GM21367 (cell line): Measurements from ENCODE around the gene INTS11.

ENCODE experiments used
- ATAC-seq: cut with Tn5 transposase; IDR thresholded peaks from one replicate; pipeline ENCODE4 v1.9.1; 2021; ENCODE audit not compliant: unreplicated experiment

Gene INTS11

DNA sequence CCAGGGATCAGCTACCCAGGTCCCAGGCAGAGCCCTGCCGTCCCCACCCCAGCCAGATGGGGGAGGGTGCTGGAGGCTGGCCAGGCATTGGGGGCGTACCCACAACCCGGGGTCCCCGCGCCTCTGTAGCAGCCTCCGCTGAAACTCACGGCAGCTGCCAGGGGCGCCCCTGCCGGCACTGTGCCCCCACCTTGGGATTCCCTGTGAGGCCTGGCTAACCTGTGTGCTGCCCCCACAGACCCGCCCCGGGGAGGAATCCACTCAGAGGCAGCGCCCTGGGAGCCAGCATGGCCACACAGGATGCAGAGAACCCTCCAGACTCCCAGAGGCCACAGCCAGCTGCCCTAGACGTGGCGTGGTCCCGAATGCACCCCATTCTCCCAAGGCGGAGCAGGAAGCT is 20.9 kb upstream of the INTS11 start:
- no peak for ATAC-seq

DNA sequence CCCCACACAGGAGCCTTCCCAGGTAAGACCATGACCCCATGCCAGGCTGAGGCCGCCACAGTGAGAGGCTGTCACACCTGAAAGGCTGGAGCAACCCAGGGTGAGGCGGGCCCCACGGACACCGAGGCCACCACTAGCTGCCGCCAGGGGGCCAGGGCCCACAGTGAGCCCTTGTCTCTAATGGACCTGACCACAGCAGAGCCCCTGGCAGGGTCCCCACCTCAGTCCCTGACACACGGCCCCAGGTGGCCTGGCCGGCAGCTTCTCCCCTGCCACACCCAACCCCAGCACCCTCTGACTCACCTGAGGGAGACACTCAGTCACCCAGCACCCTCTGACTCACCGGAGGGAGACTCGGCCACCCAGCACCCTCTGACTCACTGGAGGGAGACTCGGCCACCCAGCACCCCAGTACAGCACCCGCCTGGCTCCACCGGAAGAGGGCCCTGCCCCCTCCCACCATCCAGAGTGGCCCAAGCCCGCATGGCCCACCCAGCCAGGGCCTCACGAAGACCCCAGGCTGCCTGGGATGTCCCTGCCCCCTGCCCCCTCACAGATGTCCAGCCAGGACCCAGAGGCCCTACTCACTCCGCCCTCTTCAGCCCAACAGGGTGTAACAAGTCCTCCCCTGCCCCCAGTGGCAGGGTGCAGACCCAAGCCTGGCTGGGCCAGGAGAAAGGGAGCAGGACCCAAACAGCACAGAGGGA is 20.3 kb upstream of the INTS11 start:
- ATAC-seq, result no peak

- ATAC-seq, result no peak
These were observed 19.5 kb upstream of the INTS11 start for GRCh38 chr1:1343811-1344421.

DNA sequence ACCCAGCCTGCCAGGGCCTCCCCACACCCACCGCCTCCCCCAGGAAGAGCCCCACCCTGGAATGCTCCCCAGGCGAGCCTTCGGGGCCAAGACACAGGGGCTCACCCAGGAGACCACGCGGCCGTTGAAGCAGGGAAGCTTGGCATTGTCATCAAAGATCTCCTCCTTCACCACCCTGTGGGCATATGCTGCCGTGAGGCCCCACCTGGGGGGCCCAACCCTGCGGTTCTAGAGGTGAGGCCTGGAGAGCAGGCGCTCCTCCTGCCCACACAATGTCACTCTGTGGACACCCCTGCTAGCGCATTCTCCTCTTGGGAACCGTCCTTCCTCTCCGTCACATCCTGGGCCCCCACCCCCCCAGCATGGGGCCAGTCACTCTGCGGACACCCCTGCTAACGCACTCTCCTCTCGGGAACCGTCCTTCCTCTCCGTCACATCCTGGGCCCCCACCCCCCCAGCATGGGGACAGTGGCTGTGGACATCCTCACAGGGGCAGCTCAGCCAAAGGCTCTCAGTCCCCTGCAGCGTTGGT is 18.2 kb upstream of the INTS11 start:
- ATAC-seq, result no peak

DNA sequence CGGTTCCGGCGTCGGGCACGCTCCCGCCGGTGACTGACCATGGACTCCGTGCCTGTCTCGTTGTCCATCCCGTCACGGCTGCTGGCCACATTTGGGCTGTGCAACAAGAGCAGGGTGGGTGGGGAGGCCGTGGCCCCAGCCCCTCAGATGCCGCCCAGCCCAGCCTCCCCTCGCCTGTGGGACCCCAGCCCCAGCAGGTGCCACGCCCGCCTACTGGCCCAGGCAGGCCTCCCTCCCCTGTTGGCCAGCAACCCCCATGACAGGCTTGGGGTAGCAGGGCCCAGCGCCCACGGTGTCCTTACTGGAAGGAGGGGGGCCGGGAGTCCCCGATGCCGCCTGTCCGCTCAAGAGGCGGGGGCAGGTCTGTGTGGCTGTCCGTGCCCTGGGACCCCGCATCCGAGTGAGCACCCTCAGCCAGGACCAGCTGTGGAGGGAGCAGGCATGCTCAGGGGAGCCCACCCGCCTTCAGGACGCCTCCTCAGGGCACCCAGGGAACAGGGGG is 17.7 kb upstream of the INTS11 start:
- no peak for ATAC-seq

DNA sequence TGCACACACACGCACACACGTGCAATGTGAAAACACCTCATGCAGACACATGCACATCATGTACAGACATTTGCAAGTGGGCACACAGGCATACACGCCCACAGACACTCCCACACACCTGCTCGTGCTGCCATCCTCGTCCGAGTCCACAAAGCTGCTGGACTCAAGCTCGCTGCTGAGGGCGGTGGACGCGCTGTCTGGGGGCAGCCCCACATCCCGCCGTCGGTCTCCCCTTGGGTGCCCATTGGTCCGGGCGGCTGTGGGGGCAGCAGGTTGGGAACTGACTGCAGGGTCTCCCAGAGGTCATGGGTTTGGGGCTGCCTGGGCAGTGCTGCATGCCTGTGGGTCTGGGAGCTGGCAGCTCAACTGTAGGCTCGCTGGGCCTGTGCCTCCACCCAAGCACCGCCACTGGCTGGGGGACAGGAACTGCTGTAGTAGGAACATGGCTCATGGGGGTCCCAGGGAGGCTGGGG is 17.1 kb upstream of the INTS11 start:
- ATAC-seq, result no peak

DNA sequence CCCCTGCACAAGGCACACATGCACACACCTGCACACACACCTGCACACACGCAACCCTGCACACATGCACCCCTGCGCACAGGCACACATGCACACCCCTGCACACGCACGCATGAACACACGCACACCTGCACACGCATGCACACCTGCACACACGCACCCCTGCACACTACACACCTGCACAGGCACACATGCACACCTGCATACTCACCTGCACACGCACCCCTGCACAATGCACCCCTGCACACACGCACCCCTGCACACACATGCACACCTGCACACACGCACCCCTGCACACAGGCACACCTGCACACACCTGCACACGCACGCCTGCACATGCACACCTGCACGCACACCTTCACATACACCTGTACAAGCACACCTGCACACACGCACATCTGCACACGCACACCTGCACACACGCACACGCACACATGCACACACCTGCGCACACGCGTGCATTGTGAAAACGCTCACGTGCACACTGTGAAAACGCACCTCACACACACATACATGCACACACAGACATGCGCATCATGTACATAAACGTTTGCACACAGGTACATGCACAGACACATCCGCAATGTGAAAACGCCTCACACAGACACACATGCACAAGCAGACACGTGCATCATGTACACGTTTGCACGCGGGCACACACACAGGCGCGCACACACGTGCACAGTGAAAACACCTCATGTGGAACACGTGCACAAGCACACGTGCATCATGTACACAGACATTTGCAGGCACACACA is 16.5 kb upstream of the INTS11 start:
- no peak for ATAC-seq

DNA sequence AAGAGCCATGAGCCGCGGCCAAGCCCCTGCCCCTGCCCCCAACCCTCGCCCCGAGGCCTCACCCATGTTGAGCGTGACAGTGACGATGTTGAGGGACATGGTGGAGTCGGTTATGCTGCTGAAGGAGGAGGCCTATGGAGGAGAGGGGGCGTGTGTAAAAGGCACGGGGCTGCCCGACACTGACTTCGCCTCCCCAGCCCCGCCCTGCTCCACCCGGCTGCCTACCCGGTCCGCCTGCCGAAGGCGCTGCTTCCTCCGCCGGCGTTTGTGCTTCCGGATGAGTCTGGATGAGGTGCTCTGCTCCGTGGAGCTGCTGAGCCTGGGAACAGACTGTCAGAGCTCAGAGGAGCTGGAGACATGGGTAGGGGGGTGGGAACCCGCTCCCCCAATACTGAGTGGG is 15.7 kb upstream of the INTS11 start:
- ATAC-seq, result no peak

DNA sequence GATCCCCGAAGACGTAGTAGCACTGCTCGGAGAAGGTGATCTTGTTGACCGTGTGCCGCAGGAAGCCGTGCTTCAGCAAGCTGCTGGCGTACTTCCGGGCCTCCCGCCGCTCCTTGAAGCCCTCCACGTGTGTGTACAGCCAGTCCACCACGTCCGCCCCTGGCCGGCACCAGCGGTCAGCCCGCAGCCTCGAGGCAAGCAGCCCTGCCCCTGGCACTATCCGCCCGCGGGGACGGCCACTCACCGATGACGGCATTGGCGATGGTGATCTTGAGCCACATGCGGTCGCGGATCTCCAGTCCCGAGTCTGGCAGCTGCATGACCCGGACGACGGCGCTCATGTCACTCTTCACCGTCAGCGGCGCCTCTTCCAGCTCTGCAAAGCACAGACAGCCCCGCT is 13.8 kb upstream of the INTS11 start:
- ATAC-seq, result no peak

- no peak for ATAC-seq
These were observed 13.3 kb upstream of the INTS11 start for GRCh38 chr1:1337793-1338147.

GRCh38 chr1:1336931-1337792 is 12.7 kb upstream of the INTS11 start:
- no peak for ATAC-seq

DNA sequence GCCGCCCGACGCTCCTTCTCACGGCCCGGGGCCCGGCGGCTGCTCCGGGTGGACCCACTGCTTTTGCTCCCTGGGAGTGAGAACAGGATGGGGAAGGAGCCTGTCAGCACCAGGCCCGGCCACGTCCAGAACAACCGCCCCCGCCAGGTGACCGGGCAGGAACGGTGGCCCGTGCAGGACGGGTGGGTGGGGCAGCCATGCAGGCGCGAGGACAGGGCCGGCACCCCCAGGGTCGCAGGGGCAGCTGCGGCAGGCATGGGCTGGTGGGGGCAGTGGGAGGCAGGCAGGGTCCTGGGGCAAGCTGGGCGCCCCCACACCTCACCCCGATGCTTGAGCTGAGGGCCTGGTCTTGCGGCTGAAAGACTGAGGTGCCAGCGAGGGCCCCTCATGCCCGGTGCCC is 12.0 kb upstream of the INTS11 start:
- ATAC-seq, result no peak

DNA sequence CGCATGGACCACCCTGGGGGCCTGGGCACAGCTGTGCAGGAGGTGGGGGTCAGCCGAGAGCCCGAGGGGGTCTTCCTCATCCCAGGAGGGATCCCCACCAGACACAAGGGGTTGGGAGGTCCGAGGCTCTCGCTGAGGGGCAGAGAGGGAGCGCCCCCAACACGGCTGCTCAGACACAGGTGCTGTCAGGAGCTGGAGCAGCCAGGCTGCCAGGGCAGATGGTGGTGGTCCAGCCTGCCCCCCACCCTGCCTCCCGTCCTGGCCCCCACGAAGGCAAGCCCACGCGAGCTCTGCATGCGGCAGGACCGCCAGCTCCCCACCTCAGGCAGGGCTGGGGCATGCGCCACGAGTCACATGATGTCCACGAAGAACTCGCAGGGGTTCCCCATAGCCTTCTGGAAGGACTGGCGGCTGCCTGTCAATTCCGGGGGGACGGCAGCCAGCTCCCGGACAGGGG is 11.4 kb upstream of the INTS11 start:
- ATAC-seq, result no peak

GRCh38 chr1:1335283-1335682 is 10.8 kb upstream of the INTS11 start:
- ATAC-seq, result no peak

- no peak for ATAC-seq
These were observed 10.4 kb upstream of the INTS11 start for GRCh38 chr1:1334835-1335234.

DNA sequence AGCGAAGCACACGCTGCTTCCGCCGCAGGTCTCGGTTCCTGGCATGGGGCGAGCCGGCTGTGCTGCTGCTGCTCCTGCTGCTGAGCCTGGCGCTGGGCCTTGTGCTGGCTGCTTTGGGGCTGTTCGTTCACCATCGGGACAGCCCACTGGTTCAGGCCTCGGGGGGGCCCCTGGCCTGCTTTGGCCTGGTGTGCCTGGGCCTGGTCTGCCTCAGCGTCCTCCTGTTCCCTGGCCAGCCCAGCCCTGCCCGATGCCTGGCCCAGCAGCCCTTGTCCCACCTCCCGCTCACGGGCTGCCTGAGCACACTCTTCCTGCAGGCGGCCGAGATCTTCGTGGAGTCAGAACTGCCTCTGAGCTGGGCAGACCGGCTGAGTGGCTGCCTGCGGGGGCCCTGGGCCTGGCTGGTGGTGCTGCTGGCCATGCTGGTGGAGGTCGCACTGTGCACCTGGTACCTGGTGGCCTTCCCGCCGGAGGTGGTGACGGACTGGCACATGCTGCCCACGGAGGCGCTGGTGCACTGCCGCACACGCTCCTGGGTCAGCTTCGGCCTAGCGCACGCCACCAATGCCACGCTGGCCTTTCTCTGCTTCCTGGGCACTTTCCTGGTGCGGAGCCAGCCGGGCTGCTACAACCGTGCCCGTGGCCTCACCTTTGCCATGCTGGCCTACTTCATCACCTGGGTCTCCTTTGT is 9.2 kb upstream of the INTS11 start:
- ATAC-seq, result no peak

DNA sequence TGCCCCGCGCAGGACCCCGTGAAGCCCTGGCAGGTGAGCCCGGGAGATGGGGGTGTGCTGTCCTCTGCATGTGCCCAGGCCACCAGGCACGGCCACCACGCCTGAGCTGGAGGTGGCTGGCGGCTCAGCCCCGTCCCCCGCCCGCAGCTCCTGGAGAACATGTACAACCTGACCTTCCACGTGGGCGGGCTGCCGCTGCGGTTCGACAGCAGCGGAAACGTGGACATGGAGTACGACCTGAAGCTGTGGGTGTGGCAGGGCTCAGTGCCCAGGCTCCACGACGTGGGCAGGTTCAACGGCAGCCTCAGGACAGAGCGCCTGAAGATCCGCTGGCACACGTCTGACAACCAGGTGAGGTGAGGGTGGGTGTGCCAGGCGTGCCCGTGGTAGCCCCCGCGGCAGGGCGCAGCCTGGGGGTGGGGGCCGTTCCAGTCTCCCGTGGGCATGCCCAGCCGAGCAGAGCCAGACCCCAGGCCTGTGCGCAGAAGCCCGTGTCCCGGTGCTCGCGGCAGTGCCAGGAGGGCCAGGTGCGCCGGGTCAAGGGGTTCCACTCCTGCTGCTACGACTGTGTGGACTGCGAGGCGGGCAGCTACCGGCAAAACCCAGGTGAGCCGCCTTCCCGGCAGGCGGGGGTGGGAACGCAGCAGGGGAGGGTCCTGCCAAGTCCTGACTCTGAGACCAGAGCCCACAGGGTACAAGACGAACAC is 8.5 kb upstream of the INTS11 start:
- ATAC-seq, result no peak

- ATAC-seq, result no peak
These were observed 7.7 kb upstream of the INTS11 start for GRCh38 chr1:1332031-1332755.
